ENCODE data around the gene PPL. TPM values are rescaled to one million over a fixed set of nuclear protein-coding genes. Genes with fewer than 3 reads are reported as not detected.

Gene PPL
- total and polyA plus RNA-seq, 11 donors = 4.3 to 23.8 (median 7.8) TPM

- Histone ChIP-seq H3K4me3 (no peak overlapping the region), H3K27me3 (peaks cover 0 to 9% (median 0%) of the 10 kb centered on the region in 9 donors), H3K27ac (no peak overlapping the region), H3K9me3 (no peaks in the 10 kb centered on the region), H3K36me3 (no peaks in the 10 kb centered on the region), H3K4me1 (peaks cover 0 to 17% (median 12%) of the 10 kb centered on the region in 12 donors)
- no peak for TF ChIP-seq POLR2A (IDR thresholded peaks at IDR 0.05)
- no peak for TF ChIP-seq CTCF (IDR thresholded peaks at IDR 0.05)
- no peak for ATAC-seq
- intact Hi-C loops (cut with DNase I) = loop anchor here in 1 of 10 donors (10.0 kb wide), 1 partner anchor 64 kb away; no protein-coding TSS in a partner anchor
- DNase-seq = no peak
- 69 to 76% (median 75%) methylated on average over 5 to 6 of the region's 6 CpGs for WGBS, 4 donors
Observed at GRCh38 chr16:4960579-4960978, 23.6 kb upstream of the PPL start.

- TF ChIP-seq CTCF (IDR thresholded peaks at IDR 0.05) = no peak
- no peak for TF ChIP-seq POLR2A (IDR thresholded peaks at IDR 0.05)
- ATAC-seq (no peak), DNase-seq (no peak)
- Histone ChIP-seq H3K4me3 (peak overlapping the region in 9 of 12 donors; percentile 33 to 66 (median 52)), H3K9me3 (no peaks in the 10 kb centered on the region), H3K27ac (no peak overlapping the region), H3K36me3 (no peaks in the 10 kb centered on the region), H3K27me3 (peaks cover 0 to 9% (median 0%) of the 10 kb centered on the region in 9 donors), H3K4me1 (peaks cover 0 to 17% (median 12%) of the 10 kb centered on the region in 12 donors)
- WGBS, 4 donors = 44 to 55% (median 48%) methylated on average over 29 of the region's 29 CpGs
- intact Hi-C loops (cut with DNase I) = loop anchor here in 9 of 10 donors (5.0 to 10.0 kb wide), 17 partner anchors 66 to 454 kb away; partner anchors contain the start of genes ROGDI (in 4 of the 9), ANKS3 (in 3 of the 9), DNAAF8 (in 3 of the 9) and GLYR1 (in 1 of the 9)
Observed at GRCh38 chr16:4958510-4959438, 21.8 kb upstream of the PPL start.

DNA sequence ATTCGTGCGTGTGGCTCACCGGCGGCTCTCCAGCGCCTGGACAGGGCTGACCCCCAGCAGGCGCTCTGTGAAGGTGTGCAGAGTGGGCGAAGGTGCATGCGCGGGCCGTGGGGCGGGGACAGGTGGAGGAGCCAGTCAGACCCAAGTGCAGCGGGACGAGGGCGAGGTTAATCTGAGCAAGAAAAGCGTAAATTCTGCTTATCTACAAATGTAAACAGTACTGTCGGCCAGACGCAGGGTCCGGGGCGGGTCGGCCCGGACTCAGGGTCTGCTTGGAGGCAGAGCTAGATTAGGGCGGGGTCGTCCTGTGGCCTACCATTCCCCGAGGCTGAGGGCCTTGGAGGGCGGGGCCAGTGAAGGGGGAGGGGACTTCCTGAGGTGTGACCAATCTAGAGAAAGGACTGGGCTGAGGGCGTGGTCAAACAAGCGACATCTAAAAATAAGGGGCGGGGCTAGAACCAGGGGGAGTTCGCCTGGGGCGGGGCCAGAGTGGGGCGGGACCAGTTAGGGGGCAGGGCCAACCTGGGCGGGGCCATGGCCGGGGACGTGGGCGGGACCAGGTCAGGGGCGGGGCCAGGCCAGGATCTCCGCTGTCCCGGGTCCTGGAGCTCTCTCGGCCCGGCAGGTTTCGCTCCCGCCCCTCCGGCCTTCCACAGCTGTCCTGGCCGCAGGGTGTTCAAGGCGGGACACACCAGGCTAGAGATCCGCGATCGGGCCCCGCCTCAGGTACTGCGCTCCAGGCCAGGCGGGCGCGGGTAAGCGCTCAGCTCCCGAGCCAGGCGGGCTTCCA is 21.0 kb upstream of the PPL start, which contains the start of gene SEC14L5:
Gene SEC14L5, plus strand, starts transcription at position 611 of the 790 bp plus-strand sequence. CDS start 994 bp downstream, outside the sequence.
- no peaks in the 10 kb centered on the region for H3K9me3 ChIP-seq
- WGBS, 4 donors = 1 to 2% (median 1%) methylated on average over 29 to 56 of the region's 56 CpGs
- intact Hi-C loops (cut with DNase I) = loop anchor here in 9 of 10 donors (2.0 to 10.0 kb wide), 19 partner anchors 67 to 453 kb away; partner anchors contain the start of genes ROGDI (in 5 of the 9), ANKS3 (in 4 of the 9), DNAAF8 (in 4 of the 9) and GLYR1 (in 1 of the 9)
- peaks cover 0 to 17% (median 12%) of the 10 kb centered on the region in 12 donors for H3K4me1 ChIP-seq
- H3K27me3 ChIP-seq = peaks cover 0 to 9% (median 0%) of the 10 kb centered on the region in 9 donors
- H3K27ac ChIP-seq = peak within 1 kb of the TSS in 9 of 12 donors; percentile 2 to 69 (median 36)
- no peak for TF ChIP-seq POLR2A (IDR thresholded peaks at IDR 0.05)
- ATAC-seq (peak; percentile 95 to 98 (median 96)), DNase-seq (peak; percentile 94 to 98 (median 97))
- peak within 1 kb of the TSS in 11 of 12 donors; percentile 20 to 67 (median 54) for H3K4me3 ChIP-seq
- H3K36me3 ChIP-seq = no peaks in the 10 kb centered on the region

GRCh38 chr16:4957420-4957719 is 20.4 kb upstream of the PPL start:
- Histone ChIP-seq H3K36me3 (no peaks in the 10 kb centered on the region), H3K4me3 (peak overlapping the region in 11 of 12 donors; percentile 20 to 67 (median 54)), H3K4me1 (peaks cover 0 to 17% (median 12%) of the 10 kb centered on the region in 12 donors), H3K9me3 (no peaks in the 10 kb centered on the region), H3K27me3 (peaks cover 0 to 9% (median 0%) of the 10 kb centered on the region in 9 donors), H3K27ac (peak overlapping the region in 9 of 12 donors; percentile 2 to 69 (median 36))
- DNase-seq (no peak), ATAC-seq (no peak)
- TF ChIP-seq CTCF (IDR thresholded peaks at IDR 0.05) (no peak), POLR2A (IDR thresholded peaks at IDR 0.05) (no peak)
- intact Hi-C loops (cut with DNase I) = loop anchor here in 9 of 10 donors (2.0 to 10.0 kb wide), 19 partner anchors 67 to 453 kb away; partner anchors contain the start of genes ROGDI (in 5 of the 9), ANKS3 (in 4 of the 9), DNAAF8 (in 4 of the 9) and GLYR1 (in 1 of the 9)
- 22 to 26% (median 23%) methylated on average over 10 of the region's 10 CpGs for whole genome bisulfite sequencing, 4 donors

Measured in heart left ventricle (tissue), 16 donors.